ENCODE results near the gene URI1.
"Not testable (repeated sequence)": the region's sequence is repeated elsewhere in the genome, so short reads cannot be mapped to it uniquely, and the experiment has no call there.

Gene URI1

GRCh38 chr19:29941828-29942403 is at the start of gene URI1:
URI1 (plus strand) TSS chr19:29942239; CDS start chr19:29942548, 309 bp downstream.
- DNase-seq (ENCODE audit: low read depth in 4 of 4, low spot score in 1 of 4), result peak; percentile 88 to 98 (median 90)

GRCh38 chr19:29893606-29894284 is 48.3 kb upstream of the URI1 start:
- no peak for DNase-seq (ENCODE audit: low read depth in 4 of 4, low spot score in 1 of 4)

GRCh38 chr19:29896802-29897201 is 45.2 kb upstream of the URI1 start:
- no peak for DNase-seq (ENCODE audit: low read depth in 4 of 4, low spot score in 1 of 4)

- no peak for DNase-seq (ENCODE audit: low read depth in 4 of 4, low spot score in 1 of 4)
These were observed 44.6 kb upstream of the URI1 start for GRCh38 chr19:29897466-29897865.

- DNase-seq (ENCODE audit: low read depth in 4 of 4, low spot score in 1 of 4), result no peak
These were observed 38.0 kb upstream of the URI1 start for GRCh38 chr19:29904017-29904416.

- no peak for DNase-seq (ENCODE audit: low read depth in 4 of 4, low spot score in 1 of 4)
These were observed 32.8 kb upstream of the URI1 start for GRCh38 chr19:29908963-29909944.

GRCh38 chr19:29914933-29915332 is 27.1 kb upstream of the URI1 start:
- DNase-seq (ENCODE audit: low read depth in 4 of 4, low spot score in 1 of 4), result no peak

GRCh38 chr19:29915832-29916231 is 26.2 kb upstream of the URI1 start:
- DNase-seq (ENCODE audit: low read depth in 4 of 4, low spot score in 1 of 4), result not testable (repeated sequence)

- DNase-seq (ENCODE audit: low read depth in 4 of 4, low spot score in 1 of 4), result no peak
These were observed 24.1 kb upstream of the URI1 start for GRCh38 chr19:29917911-29918310.

GRCh38 chr19:29918891-29919290 is 23.1 kb upstream of the URI1 start:
- no peak for DNase-seq (ENCODE audit: low read depth in 4 of 4, low spot score in 1 of 4)

GRCh38 chr19:29922972-29923371 is 19.1 kb upstream of the URI1 start:
- DNase-seq (ENCODE audit: low read depth in 4 of 4, low spot score in 1 of 4), result no peak

- no peak for DNase-seq (ENCODE audit: low read depth in 4 of 4, low spot score in 1 of 4)
These were observed 18.4 kb upstream of the URI1 start for GRCh38 chr19:29923653-29924052.

GRCh38 chr19:29926031-29926430 is 16.0 kb upstream of the URI1 start:
- DNase-seq (ENCODE audit: low read depth in 4 of 4, low spot score in 1 of 4), result no peak

GRCh38 chr19:29926801-29927200 is 15.2 kb upstream of the URI1 start:
- DNase-seq (ENCODE audit: low read depth in 4 of 4, low spot score in 1 of 4), result no peak

- no peak for DNase-seq (ENCODE audit: low read depth in 4 of 4, low spot score in 1 of 4)
These were observed 14.0 kb upstream of the URI1 start for GRCh38 chr19:29927944-29928625.

- DNase-seq (ENCODE audit: low read depth in 4 of 4, low spot score in 1 of 4), result no peak
These were observed 13.2 kb upstream of the URI1 start for GRCh38 chr19:29928831-29929230.

GRCh38 chr19:29934257-29934656 is 7.8 kb upstream of the URI1 start:
- no peak for DNase-seq (ENCODE audit: low read depth in 4 of 4, low spot score in 1 of 4)

GRCh38 chr19:29934781-29935180 is 7.3 kb upstream of the URI1 start:
- DNase-seq (ENCODE audit: low read depth in 4 of 4, low spot score in 1 of 4), result no peak

- no peak for DNase-seq (ENCODE audit: low read depth in 4 of 4, low spot score in 1 of 4)
These were observed 5.6 kb upstream of the URI1 start for GRCh38 chr19:29936409-29936808.

- no peak for DNase-seq (ENCODE audit: low read depth in 4 of 4, low spot score in 1 of 4)
These were observed 2.4 kb upstream of the URI1 start for GRCh38 chr19:29939628-29940027.

- DNase-seq (ENCODE audit: low read depth in 4 of 4, low spot score in 1 of 4), result no peak
These were observed 961 bp upstream of the URI1 start for GRCh38 chr19:29940971-29941585.

Measured in stimulated activated CD4-positive, alpha-beta T cell treated with anti-CD3 and anti-CD28 coated beads, Interleukin-1b, Interleukin-23, amount 100 ng/mL, for 24 hours (primary cell).